ENCODE results near the gene ADAMTS2.
A peak's percentile ranks its signal among the peaks of the same experiment; 100 is the strongest.

ADAMTS2 gene

GRCh38 chr5:179318221-179318955 is 26.9 kb downstream of the ADAMTS2 start:
- DNase-seq (ENCODE audit: low spot score), result peak; percentile 58
- peaks cover 5% of the 10 kb centered on the region for H3K9me3 ChIP-seq (ENCODE audit: severe bottlenecking)
- ATAC-seq (ENCODE audit: low read depth), result no peak

GRCh38 chr5:179317411-179318220 is 27.6 kb downstream of the ADAMTS2 start:
- Histone ChIP-seq H3K27me3 (ENCODE audit: insufficient read depth, poor library complexity, severe bottlenecking) (no peaks in the 10 kb centered on the region), H3K4me1 (ENCODE audit: insufficient read depth, poor library complexity, severe bottlenecking) (no peaks in the 10 kb centered on the region), H3K27ac (ENCODE audit: poor library complexity, severe bottlenecking) (no peak overlapping the region), H3K9me3 (ENCODE audit: severe bottlenecking) (peaks cover 5% of the 10 kb centered on the region), H3K36me3 (ENCODE audit: low read depth) (no peaks in the 10 kb centered on the region), H3K4me3 (ENCODE audit: severe bottlenecking) (no peak overlapping the region)
- ATAC-seq (ENCODE audit: low read depth) (no peak), DNase-seq (ENCODE audit: low spot score) (peak; percentile 66)
- TF ChIP-seq CTCF (IDR thresholded peaks at IDR 0.05; ENCODE audit: poor library complexity, severe bottlenecking), result no peak

More at GRCh38 chr5:179318221-179318955, 26.9 kb downstream of the ADAMTS2 start:
- no peaks in the 10 kb centered on the region for H3K4me1 ChIP-seq (ENCODE audit: insufficient read depth, poor library complexity, severe bottlenecking)
- H3K4me3 ChIP-seq (ENCODE audit: severe bottlenecking), result no peak overlapping the region
- no peaks in the 10 kb centered on the region for H3K36me3 ChIP-seq (ENCODE audit: low read depth)
- TF ChIP-seq CTCF (IDR thresholded peaks at IDR 0.05; ENCODE audit: poor library complexity, severe bottlenecking), result no peak
- no peak overlapping the region for H3K27ac ChIP-seq (ENCODE audit: poor library complexity, severe bottlenecking)
- H3K27me3 ChIP-seq (ENCODE audit: insufficient read depth, poor library complexity, severe bottlenecking), result no peaks in the 10 kb centered on the region

GRCh38 chr5:179316982-179317381 is 28.3 kb downstream of the ADAMTS2 start:
- DNase-seq (ENCODE audit: low spot score) (no peak), ATAC-seq (ENCODE audit: low read depth) (no peak)
- TF ChIP-seq CTCF (IDR thresholded peaks at IDR 0.05; ENCODE audit: poor library complexity, severe bottlenecking), result no peak
- no peaks in the 10 kb centered on the region for H3K4me1 ChIP-seq (ENCODE audit: insufficient read depth, poor library complexity, severe bottlenecking)
- no peak overlapping the region for H3K4me3 ChIP-seq (ENCODE audit: severe bottlenecking)
- H3K27ac ChIP-seq (ENCODE audit: poor library complexity, severe bottlenecking), result no peak overlapping the region
- peaks cover 5% of the 10 kb centered on the region for H3K9me3 ChIP-seq (ENCODE audit: severe bottlenecking)
- no peaks in the 10 kb centered on the region for H3K27me3 ChIP-seq (ENCODE audit: insufficient read depth, poor library complexity, severe bottlenecking)
- no peaks in the 10 kb centered on the region for H3K36me3 ChIP-seq (ENCODE audit: low read depth)

GRCh38 chr5:179316111-179316551 is 29.1 kb downstream of the ADAMTS2 start:
- no peaks in the 10 kb centered on the region for H3K4me1 ChIP-seq (ENCODE audit: insufficient read depth, poor library complexity, severe bottlenecking)
- ATAC-seq (ENCODE audit: low read depth) (no peak), DNase-seq (ENCODE audit: low spot score) (peak; percentile 37)
- H3K36me3 ChIP-seq (ENCODE audit: low read depth), result no peaks in the 10 kb centered on the region
- H3K27me3 ChIP-seq (ENCODE audit: insufficient read depth, poor library complexity, severe bottlenecking), result no peaks in the 10 kb centered on the region
- H3K27ac ChIP-seq (ENCODE audit: poor library complexity, severe bottlenecking), result no peak overlapping the region
- peaks cover 5% of the 10 kb centered on the region for H3K9me3 ChIP-seq (ENCODE audit: severe bottlenecking)
- no peak overlapping the region for H3K4me3 ChIP-seq (ENCODE audit: severe bottlenecking)
- no peak for TF ChIP-seq CTCF (IDR thresholded peaks at IDR 0.05; ENCODE audit: poor library complexity, severe bottlenecking)

All from RWPE2 (cell line).